Neural crest cell (in vitro differentiated cells): ENCODE results near the gene DCXR. TPM values are rescaled to one million over a fixed set of nuclear protein-coding genes. Genes with fewer than 3 reads are reported as not detected.

ENCODE experiments used
- DNase-seq: peaks from one replicate; pipeline ENCODE4 v3.0.0; 2021; ENCODE audit warnings: low read depth, mixed read lengths, low spot score
- H3K27ac Mint-ChIP-seq: one replicate; pipeline ENCODE4 v1.8.0; 2021; ENCODE audit warnings: mild to moderate bottlenecking, mixed read lengths; ENCODE audit not compliant: unreplicated experiment
- H3K27me3 Mint-ChIP-seq: 2 replicates; pipeline ENCODE4 v1.8.0; 2021; ENCODE audit warnings: low read depth, mild to moderate bottlenecking, mixed read lengths
- H3K36me3 Mint-ChIP-seq: 2 replicates; pipeline ENCODE4 v1.8.0; 2021; ENCODE audit warnings: low read depth, mild to moderate bottlenecking, mixed read lengths
- H3K4me1 Mint-ChIP-seq: 2 replicates; pipeline ENCODE4 v1.8.0; 2021; ENCODE audit warnings: mixed read lengths
- H3K4me3 Mint-ChIP-seq: one replicate; pipeline ENCODE4 v1.8.0; 2021; ENCODE audit warnings: mild to moderate bottlenecking, mixed read lengths
- H3K9me3 Mint-ChIP-seq: 2 replicates; pipeline ENCODE4 v1.8.0; 2021; ENCODE audit warnings: mixed read lengths
- total RNA-seq: library from RNA; stranded (reverse); gene quantifications from 2 replicates; pipeline ENCODE4 v1.2.1, GENCODE V29; 2021
- TF ChIP-seq, protein P1 (sequence below): fragments of 200-600 bp; sonication (generic); conservative IDR thresholded peaks from 2 replicates; pipeline ENCODE4 v1.5.0; 2021; ENCODE audit warnings: antibody characterized with exemption, mild to moderate bottlenecking

The DCXR gene
- total RNA-seq, 1 donor from 2014 or later = 198 TPM

DNA sequence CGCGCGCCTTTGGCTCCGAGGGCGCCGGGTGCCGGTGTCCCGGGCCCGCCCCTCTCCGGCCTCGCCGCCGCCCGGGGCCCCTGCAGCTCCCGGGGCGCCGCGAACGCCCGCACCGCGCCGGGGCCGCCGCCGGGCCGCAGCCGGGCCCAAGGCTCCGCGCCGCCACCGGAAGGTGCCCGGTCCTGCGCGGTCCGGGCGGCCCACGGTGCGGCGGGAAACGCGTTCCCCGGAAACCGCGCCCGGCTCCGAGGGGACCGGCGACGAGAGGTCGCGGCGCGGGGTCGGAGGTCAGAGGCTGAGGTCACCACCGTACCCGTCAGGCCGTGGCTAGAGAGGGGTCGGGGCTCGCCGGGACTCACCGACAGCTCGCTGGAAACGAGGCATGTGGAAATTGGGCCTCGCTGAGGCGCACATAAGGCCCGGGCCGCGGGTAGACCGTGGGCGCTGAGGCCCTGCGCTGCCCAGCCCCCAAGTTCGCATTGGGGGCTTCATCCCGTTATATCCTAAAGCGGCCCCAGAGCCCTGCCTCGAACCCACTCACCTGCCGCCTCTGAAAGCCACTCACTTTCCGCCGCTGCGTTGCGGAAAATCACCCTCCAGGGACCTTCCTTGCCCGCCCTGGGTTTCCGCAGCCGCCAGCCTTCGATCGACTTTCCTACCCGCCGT, 28.3 kb upstream of the DCXR start, which contains the start of gene DUS1L:
Gene DUS1L, minus strand, starts transcription at position 167 of the 666 bp plus-strand sequence. CDS start 745 bp downstream, outside the sequence.
- H3K27me3 Mint-ChIP-seq = peaks cover 6% of the 10 kb centered on the region
- DNase-seq = peak; percentile 59
- no peaks in the 10 kb centered on the region for H3K4me1 Mint-ChIP-seq
- H3K36me3 Mint-ChIP-seq = no peaks in the 10 kb centered on the region
- peak within 1 kb of the TSS; percentile 86 for H3K4me3 Mint-ChIP-seq
- H3K27ac Mint-ChIP-seq = no peak within 1 kb of the TSS
- no peaks in the 10 kb centered on the region for H3K9me3 Mint-ChIP-seq
- TF ChIP-seq, protein P1, sequence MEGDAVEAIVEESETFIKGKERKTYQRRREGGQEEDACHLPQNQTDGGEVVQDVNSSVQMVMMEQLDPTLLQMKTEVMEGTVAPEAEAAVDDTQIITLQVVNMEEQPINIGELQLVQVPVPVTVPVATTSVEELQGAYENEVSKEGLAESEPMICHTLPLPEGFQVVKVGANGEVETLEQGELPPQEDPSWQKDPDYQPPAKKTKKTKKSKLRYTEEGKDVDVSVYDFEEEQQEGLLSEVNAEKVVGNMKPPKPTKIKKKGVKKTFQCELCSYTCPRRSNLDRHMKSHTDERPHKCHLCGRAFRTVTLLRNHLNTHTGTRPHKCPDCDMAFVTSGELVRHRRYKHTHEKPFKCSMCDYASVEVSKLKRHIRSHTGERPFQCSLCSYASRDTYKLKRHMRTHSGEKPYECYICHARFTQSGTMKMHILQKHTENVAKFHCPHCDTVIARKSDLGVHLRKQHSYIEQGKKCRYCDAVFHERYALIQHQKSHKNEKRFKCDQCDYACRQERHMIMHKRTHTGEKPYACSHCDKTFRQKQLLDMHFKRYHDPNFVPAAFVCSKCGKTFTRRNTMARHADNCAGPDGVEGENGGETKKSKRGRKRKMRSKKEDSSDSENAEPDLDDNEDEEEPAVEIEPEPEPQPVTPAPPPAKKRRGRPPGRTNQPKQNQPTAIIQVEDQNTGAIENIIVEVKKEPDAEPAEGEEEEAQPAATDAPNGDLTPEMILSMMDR = no peak

DNA sequence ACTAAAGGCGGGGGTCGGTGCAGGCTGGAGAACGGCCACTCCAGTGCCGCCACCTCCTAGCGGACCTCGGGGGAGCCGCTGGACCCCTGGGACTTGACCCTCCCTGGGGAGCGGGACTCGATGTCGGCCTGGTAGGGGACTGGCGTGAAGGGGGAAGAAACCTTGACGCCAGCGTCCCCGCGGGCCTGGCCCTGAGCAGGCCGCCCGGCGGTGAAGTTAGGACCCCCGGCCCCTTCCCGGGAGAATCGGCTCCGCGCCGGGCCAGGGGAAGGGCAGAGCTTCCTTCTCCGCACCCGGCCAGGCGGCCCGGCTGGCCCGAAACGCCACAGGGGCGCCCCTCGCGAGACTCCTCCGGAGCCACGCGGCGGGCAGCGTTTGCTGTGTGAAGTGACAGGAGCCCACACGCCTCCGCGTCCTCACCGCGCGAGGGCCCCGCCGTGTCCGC, 27.7 kb upstream of the DCXR start:
- peak overlapping the region; percentile 78 for H3K4me3 Mint-ChIP-seq
- no peaks in the 10 kb centered on the region for H3K36me3 Mint-ChIP-seq
- no peaks in the 10 kb centered on the region for H3K4me1 Mint-ChIP-seq
- no peak for DNase-seq
- no peak overlapping the region for H3K27ac Mint-ChIP-seq
- TF ChIP-seq, protein P1 = no peak
- peaks cover 2% of the 10 kb centered on the region for H3K27me3 Mint-ChIP-seq
- no peaks in the 10 kb centered on the region for H3K9me3 Mint-ChIP-seq

DNA sequence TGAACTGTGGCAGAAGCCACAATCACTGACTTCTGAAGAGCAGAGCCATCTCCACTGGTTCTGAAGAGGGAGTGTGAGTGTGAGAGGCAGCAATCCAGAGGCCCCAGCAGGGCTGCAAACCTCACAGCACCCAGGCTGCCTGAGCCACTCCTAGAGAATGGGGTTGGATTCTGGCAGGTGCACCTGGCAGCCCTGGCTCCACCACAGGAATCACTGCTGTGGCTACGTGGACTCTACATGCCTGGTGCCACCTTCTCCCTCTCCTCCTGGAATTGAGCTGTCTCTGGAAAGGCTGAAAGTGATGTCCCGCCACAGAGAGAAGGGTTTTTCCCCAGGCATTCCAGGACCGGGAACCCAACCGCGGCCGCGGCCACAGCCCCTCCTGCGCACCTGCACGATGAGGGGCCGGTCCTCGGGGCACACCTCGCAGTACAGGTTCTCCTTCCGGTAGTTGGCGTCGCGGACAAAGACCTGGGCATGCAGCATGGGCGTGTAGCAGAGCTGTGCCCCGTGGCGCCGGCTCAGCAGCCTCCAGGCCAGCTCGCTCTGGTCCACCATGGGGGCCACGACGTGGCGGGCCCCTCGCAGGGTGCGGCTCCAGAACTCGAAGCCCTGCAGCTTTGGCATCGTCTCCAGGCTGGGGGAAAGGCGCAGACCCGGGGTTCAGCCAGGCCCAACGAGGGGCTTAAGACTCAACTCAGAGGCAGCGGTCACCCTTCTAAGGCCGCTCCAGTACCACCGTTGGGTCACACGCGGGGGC, 27.1 kb upstream of the DCXR start:
- H3K27me3 Mint-ChIP-seq = no peaks in the 10 kb centered on the region
- no peaks in the 10 kb centered on the region for H3K4me1 Mint-ChIP-seq
- no peak overlapping the region for H3K27ac Mint-ChIP-seq
- TF ChIP-seq, protein P1 = no peak
- no peaks in the 10 kb centered on the region for H3K36me3 Mint-ChIP-seq
- H3K4me3 Mint-ChIP-seq = peak overlapping the region; percentile 78
- no peaks in the 10 kb centered on the region for H3K9me3 Mint-ChIP-seq
- no peak for DNase-seq

DNA sequence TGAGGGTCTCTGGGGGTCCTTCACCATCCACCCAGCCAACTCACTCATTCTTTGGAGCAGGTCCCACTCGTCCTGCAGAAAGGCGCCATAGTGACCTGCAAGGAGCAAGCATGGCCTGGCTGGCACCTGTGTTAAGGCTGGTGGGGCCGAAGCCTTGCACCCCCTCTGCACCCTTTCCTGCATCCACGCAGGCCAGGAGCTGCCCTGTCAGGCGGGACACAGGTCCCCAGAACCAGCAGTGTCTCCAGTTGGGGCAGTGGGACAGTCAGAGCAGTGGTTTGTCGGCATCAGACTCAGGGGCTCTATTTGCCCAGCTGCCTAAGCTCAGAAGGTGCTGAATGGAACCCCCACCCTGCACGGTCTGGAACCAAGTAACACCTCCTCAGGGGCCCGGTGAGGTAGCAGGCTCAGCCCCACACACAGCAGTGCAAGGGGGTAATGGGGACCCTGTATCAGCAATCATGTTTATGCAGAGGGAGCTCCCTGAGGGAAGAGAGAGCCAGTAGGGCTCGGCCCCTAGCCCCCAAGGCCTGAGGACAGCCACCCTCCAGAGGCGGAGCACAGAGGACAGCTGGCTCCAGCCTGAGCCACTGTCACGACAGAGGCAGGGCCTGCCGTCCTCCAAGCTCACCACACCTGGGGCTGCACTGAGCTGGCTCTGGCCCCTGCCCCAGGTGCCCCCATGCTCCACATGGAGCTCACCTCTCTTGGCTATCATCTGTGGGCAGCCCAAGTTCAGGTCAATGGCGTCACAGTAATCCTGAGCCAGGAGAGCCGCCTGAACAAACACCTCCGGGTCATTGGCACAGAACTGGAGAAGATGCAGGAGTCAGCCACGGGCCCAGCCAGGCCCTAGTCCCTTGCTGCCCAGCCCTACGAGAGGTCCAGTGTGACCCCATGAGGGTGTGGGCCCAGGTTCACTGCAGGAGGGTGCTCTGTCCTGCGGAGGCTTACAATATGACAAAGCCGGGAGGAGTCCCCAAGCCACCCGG, 26.2 kb upstream of the DCXR start:
- no peak overlapping the region for H3K27ac Mint-ChIP-seq
- no peak for DNase-seq
- H3K4me1 Mint-ChIP-seq = no peaks in the 10 kb centered on the region
- no peaks in the 10 kb centered on the region for H3K9me3 Mint-ChIP-seq
- no peaks in the 10 kb centered on the region for H3K36me3 Mint-ChIP-seq
- no peaks in the 10 kb centered on the region for H3K27me3 Mint-ChIP-seq
- TF ChIP-seq, protein P1 = no peak
- H3K4me3 Mint-ChIP-seq = peak overlapping the region; percentile 78

DNA sequence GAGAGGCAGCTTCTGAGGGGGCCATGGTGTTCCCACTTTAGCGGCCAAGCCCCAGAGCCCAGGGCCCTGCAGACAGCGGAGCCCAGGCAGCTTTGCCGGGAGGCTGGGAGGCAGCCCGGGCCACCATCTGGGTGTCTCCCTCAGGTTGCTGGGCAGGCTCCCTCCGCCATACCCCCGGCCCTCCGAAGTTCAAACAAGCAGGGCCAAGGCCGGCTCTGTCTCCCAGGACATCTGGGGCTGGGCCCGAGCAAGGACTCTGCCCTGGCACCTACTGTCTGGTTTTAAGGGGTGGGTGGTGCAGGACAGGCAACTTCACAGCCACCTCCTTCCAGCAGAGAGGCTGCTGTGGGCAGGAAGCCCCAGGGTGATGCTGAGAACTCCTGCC, 25.5 kb upstream of the DCXR start:
- TF ChIP-seq, protein P1 = no peak
- no peaks in the 10 kb centered on the region for H3K9me3 Mint-ChIP-seq
- no peak overlapping the region for H3K4me3 Mint-ChIP-seq
- no peaks in the 10 kb centered on the region for H3K27me3 Mint-ChIP-seq
- H3K27ac Mint-ChIP-seq = no peak overlapping the region
- no peak for DNase-seq
- H3K4me1 Mint-ChIP-seq = no peaks in the 10 kb centered on the region
- no peaks in the 10 kb centered on the region for H3K36me3 Mint-ChIP-seq
